Endothelial cell of umbilical vein (primary cell): ENCODE data around the gene GIT2. TPM values are rescaled to one million over a fixed set of nuclear protein-coding genes. Genes with fewer than 3 reads are reported as not detected.

Experiments
- BruUV-seq: library from RNA; stranded (reverse); fragments of 400-500 nt; replicated peaks from 2 replicates; lab custom pipeline; 2021; lab: Mats Ljungman, UMichigan
- CTCF ChIA-PET: fragments of 300-600, 350-600 bp; sonication (Branson Sonifier 250); formaldehyde crosslinking; loops from one replicate; lab custom pipeline; 2021; ENCODE audit warnings: antibody characterized with exemption, inconsistent platforms; lab: Charles Lee
- POLR2A ChIA-PET: fragments of 300-600, 350-600 bp; sonication (Branson Sonifier 250); formaldehyde crosslinking; loops from one replicate; lab custom pipeline; 2021; ENCODE audit warnings: antibody characterized with exemption, inconsistent platforms; lab: Charles Lee
- DNase-seq: peaks from one replicate; pipeline ENCODE4 v3.0.0-alpha.2; 2011; ENCODE audit warnings: low read depth, low spot score
- FAIRE-seq: peaks from 2 replicates; lab custom pipeline; 2011; peaks lifted over from hg19 to GRCh38; lab: Jason Lieb, UNC
- H2AFZ ChIP-seq: 2 replicates; pipeline ENCODE4 v1.6.0; 2012; ENCODE audit warnings: low read depth, low read length, control low read depth, inconsistent platforms
- H3K27ac ChIP-seq: 2 replicates; pipeline ENCODE4 v1.5.1; 2011; ENCODE audit warnings: low read depth, mild to moderate bottlenecking, control low read depth, low read length, moderate library complexity; ENCODE audit not compliant: insufficient read depth
- H3K27me3 ChIP-seq, 2 experiments: 2 replicates each; pipeline versions ENCODE4 v1.6.0 to v1.6.1; 2011; ENCODE audit warnings: low read length in 2 of 2, mixed read lengths in 1 of 2; ENCODE audit not compliant: control insufficient read depth in 2 of 2, insufficient read depth in 2 of 2
- H3K36me3 ChIP-seq, 2 experiments: 2 replicates in 1 of 2; 3 replicates in 1 of 2; pipeline ENCODE4 v1.5.1; 2011; ENCODE audit warnings: low read length in 2 of 2, mild to moderate bottlenecking in 1 of 2, moderate library complexity in 1 of 2; ENCODE audit not compliant: control insufficient read depth in 2 of 2, insufficient read depth in 2 of 2; ENCODE audit errors: extremely low read depth in 1 of 2
- H3K4me1 ChIP-seq: 3 replicates; pipeline ENCODE4 v1.5.1; 2011; ENCODE audit warnings: mild to moderate bottlenecking, low read length; ENCODE audit not compliant: control insufficient read depth, insufficient read depth; ENCODE audit errors: extremely low read depth
- H3K4me2 ChIP-seq: 2 replicates; pipeline ENCODE4 v1.6.1; 2011; ENCODE audit warnings: low read length, control low read depth, mixed read lengths; ENCODE audit not compliant: insufficient read depth
- H3K4me3 ChIP-seq, 3 experiments: fragments of 200-600 bp in 1 of 3; sonication (generic), shearing (Covaris generic) in 1 of 3; replicated peaks in 1 of 3; 2 replicates each; pipeline ENCODE4 v1.5.1; 2011 to 2016; ENCODE audit warnings: control low read depth in 3 of 3, low read length in 3 of 3, mild to moderate bottlenecking in 2 of 3, inconsistent platforms in 1 of 3, low read depth in 1 of 3, moderate library complexity in 1 of 3; ENCODE audit not compliant: insufficient read depth in 1 of 3
- H3K79me2 ChIP-seq: 2 replicates; pipeline ENCODE4 v1.6.0; 2012; ENCODE audit warnings: low read length, inconsistent platforms; ENCODE audit not compliant: control insufficient read depth, insufficient read depth
- H3K9ac ChIP-seq: replicated peaks from 2 replicates; pipeline ENCODE3; 2011; ENCODE audit warnings: low read length, control low read depth; ENCODE audit not compliant: insufficient read depth; ENCODE audit errors: extremely low read depth
- H3K9me1 ChIP-seq: replicated peaks from 3 replicates; pipeline ENCODE4 v1.6.0; 2011; ENCODE audit warnings: mild to moderate bottlenecking, low read length; ENCODE audit not compliant: control insufficient read depth, insufficient read depth; ENCODE audit errors: extremely low read depth
- H3K9me3 ChIP-seq: replicated peaks from 2 replicates; pipeline ENCODE4 v1.5.1; 2012; ENCODE audit warnings: low read length, inconsistent platforms; ENCODE audit not compliant: control insufficient read depth, insufficient read depth
- H4K20me1 ChIP-seq: replicated peaks from 2 replicates; pipeline ENCODE3; 2011; ENCODE audit warnings: mild to moderate bottlenecking, low read length; ENCODE audit not compliant: control insufficient read depth, insufficient read depth; ENCODE audit errors: extremely low read depth
- CTCF ChIP-seq, 2 donors: IDR thresholded peaks; 1 replicate in 1 of 2; 2 replicates in 1 of 2; pipeline ENCODE4 v1.5.1; 2011; ENCODE audit warnings: low read length in 2 of 2, mild to moderate bottlenecking in 2 of 2, moderate library complexity in 2 of 2, control low read depth in 1 of 2, inconsistent platforms in 1 of 2, low read depth in 1 of 2; ENCODE audit not compliant: insufficient read depth in 1 of 2; ENCODE audit errors: extremely low read depth in 1 of 2
- EZH2 ChIP-seq: IDR thresholded peaks from 2 replicates; pipeline ENCODE4 v1.6.1; 2012; ENCODE audit warnings: borderline replicate concordance, low read depth, mild to moderate bottlenecking, moderate library complexity, low read length, inconsistent platforms; ENCODE audit not compliant: severe bottlenecking
- FOS ChIP-seq: IDR thresholded peaks from 2 replicates; pipeline ENCODE4 v1.6.1; 2011; ENCODE audit warnings: mild to moderate bottlenecking, low read length, moderate library complexity, borderline replicate concordance; ENCODE audit not compliant: insufficient read depth
- GATA2 ChIP-seq: IDR thresholded peaks from 2 replicates; pipeline ENCODE4 v1.7.0; 2011; ENCODE audit warnings: low read depth, mild to moderate bottlenecking, moderate library complexity, mixed read lengths, low read length; ENCODE audit not compliant: insufficient read length, insufficient read depth
- JUN ChIP-seq: IDR thresholded peaks from 2 replicates; pipeline ENCODE4 v1.6.1; 2011; ENCODE audit warnings: borderline replicate concordance, low read depth; ENCODE audit not compliant: insufficient read length, insufficient read depth
- MYC ChIP-seq: IDR thresholded peaks from one replicate; pipeline ENCODE4 v1.6.1; 2011; ENCODE audit warnings: mild to moderate bottlenecking, low read depth, low read length
- POLR2A ChIP-seq: IDR thresholded peaks from 2 replicates; pipeline ENCODE4 v1.6.1; 2012; ENCODE audit warnings: low read depth, mild to moderate bottlenecking, control low read depth, low read length
- POLR2AphosphoS5 ChIP-seq: IDR thresholded peaks from 2 replicates; pipeline ENCODE4 v1.6.1; 2012; ENCODE audit warnings: low read depth, mild to moderate bottlenecking, control low read depth, low read length, moderate library complexity; ENCODE audit not compliant: insufficient read depth
- dilution Hi-C: fragments of 300-500 bp; cut with MboI; formaldehyde crosslinking; loops from one replicate; pipeline ENCODE4 v1.15.0; 2019; ENCODE audit warnings: low sequenced_read_pairs; ENCODE audit not compliant: extremely low pct_ligation_motif_present
- intact Hi-C: fragments of 100-400 bp; cut with micrococcal nuclease; formaldehyde crosslinking; loops from one replicate; pipeline ENCODE4 v1.10.0; 2022
- polyA plus RNA-seq, 4 experiments: library from polyadenylated mRNA; depleted of rRNA in 3 of 4; stranded (reverse) in 3 of 4; unstranded in 1 of 4; fragments of >200 nt; gene quantifications; 2 replicates each; pipeline versions ENCODE4 v1.2.1 to v1.2.3, GENCODE V29; 2011 to 2012; ENCODE audit warnings: missing spikeins in 1 of 4
- total RNA-seq: library from RNA; stranded (reverse); gene quantifications from 2 replicates; pipeline ENCODE4 v1.2.3, GENCODE V29; 2021
- TF ChIP-seq, protein P1 (sequence below): IDR thresholded peaks from 2 replicates; pipeline ENCODE4 v1.6.1; 2011; ENCODE audit not compliant: insufficient read depth, insufficient read length

GIT2 gene
- total and polyA plus RNA-seq, 2 donors (not counting 3 experiments of a cell fraction or from before 2014, with no cell fraction given) = 37.3 to 77.2 TPM

- FAIRE-seq = no peak
Measured at GRCh38 chr12:109951136-109951535, 45.0 kb downstream of the GIT2 start.

More at GRCh38 chr12:109951136-109951535, 45.0 kb downstream of the GIT2 start:
- Histone ChIP-seq H3K79me2 (no peaks in the 10 kb centered on the region), H3K4me1 (peaks cover 10% of the 10 kb centered on the region), H3K4me2 (no peak overlapping the region), H3K27me3 (no peaks in the 10 kb centered on the region), H2AFZ (no peak overlapping the region), H4K20me1 (no peaks in the 10 kb centered on the region), H3K9me1 (no peaks in the 10 kb centered on the region), H3K27ac (no peak overlapping the region), H3K4me3 (no peak overlapping the region), H3K9ac (no peak overlapping the region), H3K36me3 (peaks cover 30 to 36% of the 10 kb centered on the region in 2 experiments), H3K9me3 (no peaks in the 10 kb centered on the region)
- DNase-seq = no peak
- no TSS peak for BruUV-seq
- ChIA-PET POLR2A (no interaction called here), CTCF (interaction anchor here (1.2 kb wide), 1 partner anchor 13 kb away, joined by 4 read pairs; no protein-coding TSS in a partner anchor)
- dilution Hi-C loops = no loop called here
- TF ChIP-seq POLR2A (no peak), POLR2AphosphoS5 (no peak), GATA2 (no peak), EZH2 (no peak), FOS (no peak), MYC (no peak), CTCF (IDR thresholded peaks at IDR 0.05; ENCODE audit: extremely low read depth in 1 of 2, insufficient read depth in 1 of 2, low read depth in 1 of 2, low read length in 2 of 2) (no peak), JUN (no peak)
- TF ChIP-seq, protein P1, sequence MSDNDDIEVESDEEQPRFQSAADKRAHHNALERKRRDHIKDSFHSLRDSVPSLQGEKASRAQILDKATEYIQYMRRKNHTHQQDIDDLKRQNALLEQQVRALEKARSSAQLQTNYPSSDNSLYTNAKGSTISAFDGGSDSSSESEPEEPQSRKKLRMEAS = no peak
- intact Hi-C loops = no loop called here
